Skeletal muscle tissue (tissue), 4 donors: Measurements from ENCODE around the gene LRRC73. TPM values are rescaled to one million over a fixed set of nuclear protein-coding genes. Genes with fewer than 3 reads are reported as not detected.

Source experiments
- H3K27ac ChIP-seq: one replicate; pipeline ENCODE4 v1.7.0; 2013; ENCODE audit warnings: mild to moderate bottlenecking, low read depth, low read length, inconsistent platforms
- H3K27me3 ChIP-seq, 3 donors: one replicate each; pipeline ENCODE4 v1.7.0; 2013; ENCODE audit warnings: low read length in 3 of 3; ENCODE audit not compliant: control insufficient read depth in 3 of 3, insufficient read depth in 3 of 3
- H3K36me3 ChIP-seq, 3 donors: one replicate each; pipeline ENCODE4 v1.7.0; 2013; ENCODE audit warnings: low read length in 3 of 3; ENCODE audit not compliant: control insufficient read depth in 3 of 3, insufficient read depth in 3 of 3
- H3K4me1 ChIP-seq, 3 donors: one replicate each; pipeline ENCODE4 v1.7.0; 2013; ENCODE audit warnings: low read length in 3 of 3, mild to moderate bottlenecking in 3 of 3; ENCODE audit not compliant: control insufficient read depth in 3 of 3, insufficient read depth in 3 of 3
- H3K4me3 ChIP-seq, 3 donors: one replicate each; pipeline ENCODE4 v1.7.0; 2013; ENCODE audit warnings: low read length in 3 of 3
- H3K9ac ChIP-seq, 3 donors: one replicate each; pipeline ENCODE4 v1.7.0; 2013; ENCODE audit warnings: low read length in 3 of 3, mild to moderate bottlenecking in 3 of 3, moderate library complexity in 2 of 3, low read depth in 1 of 3
- H3K9me3 ChIP-seq, 3 donors: one replicate each; pipeline ENCODE4 v1.7.0; 2013; ENCODE audit warnings: low read length in 3 of 3; ENCODE audit not compliant: control insufficient read depth in 3 of 3
- total RNA-seq: library from RNA; depleted of rRNA; stranded (reverse); fragments of >200 nt; gene quantifications from one replicate; pipeline ENCODE4 v1.2.3, GENCODE V29; 2014
- donor health status: Osteomylitis.

LRRC73 gene
- total RNA-seq, 1 donor from 2014 or later, result 0.52 TPM

DNA sequence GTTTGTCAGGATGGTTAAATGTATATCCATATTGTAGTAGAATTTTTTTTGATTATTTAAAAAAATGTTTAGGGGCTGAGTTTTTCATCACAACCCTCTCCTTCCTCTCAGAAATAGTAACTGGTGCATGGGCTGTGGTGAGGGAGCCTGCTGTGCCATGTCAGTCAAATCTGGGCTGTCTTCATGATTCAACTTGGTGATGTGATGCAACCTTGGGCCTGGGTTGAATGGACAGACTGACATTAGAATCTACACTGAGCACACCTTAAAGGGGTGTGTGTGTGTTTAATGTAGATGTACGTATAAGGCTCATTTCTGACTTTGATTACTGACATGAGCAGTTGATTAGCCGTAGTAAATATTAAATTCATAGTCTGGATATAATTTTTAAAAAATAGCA, 29.1 kb downstream of the LRRC73 start:
- Histone ChIP-seq H3K36me3 (peaks cover 0 to 5% (median 0%) of the 10 kb centered on the region in 3 donors), H3K4me3 (no peak overlapping the region), H3K9ac (no peak overlapping the region), H3K27me3 (no peaks in the 10 kb centered on the region), H3K9me3 (no peaks in the 10 kb centered on the region), H3K27ac (no peak overlapping the region), H3K4me1 (peaks cover 16 to 34% (median 20%) of the 10 kb centered on the region in 3 donors)

DNA sequence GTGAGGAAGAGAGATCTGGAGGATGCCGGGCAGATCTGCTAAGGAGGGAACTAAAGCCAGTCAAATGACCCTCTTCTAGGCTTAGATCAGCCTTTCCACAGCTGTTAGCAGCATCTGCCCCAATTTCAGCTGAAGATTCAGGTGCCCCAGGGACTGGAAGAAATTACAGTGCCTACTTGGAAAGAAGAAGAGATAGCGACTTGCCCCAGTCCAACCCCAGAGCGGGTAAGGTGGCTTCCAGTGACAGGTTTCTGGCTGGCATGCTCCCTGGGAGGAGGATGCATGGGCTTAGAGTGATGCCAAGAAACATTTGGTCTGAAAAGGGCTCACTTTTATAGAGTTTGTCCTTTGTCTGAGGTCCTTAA, 32.2 kb downstream of the LRRC73 start:
- Histone ChIP-seq H3K9ac (peak overlapping the region; percentile 83 to 91 (median 86)), H3K36me3 (peaks cover 0 to 5% (median 0%) of the 10 kb centered on the region in 3 donors), H3K27me3 (no peaks in the 10 kb centered on the region), H3K27ac (peak overlapping the region; percentile 82), H3K4me3 (peak overlapping the region; percentile 79 to 93 (median 80)), H3K9me3 (no peaks in the 10 kb centered on the region), H3K4me1 (peaks cover 16 to 34% (median 20%) of the 10 kb centered on the region in 3 donors)

DNA sequence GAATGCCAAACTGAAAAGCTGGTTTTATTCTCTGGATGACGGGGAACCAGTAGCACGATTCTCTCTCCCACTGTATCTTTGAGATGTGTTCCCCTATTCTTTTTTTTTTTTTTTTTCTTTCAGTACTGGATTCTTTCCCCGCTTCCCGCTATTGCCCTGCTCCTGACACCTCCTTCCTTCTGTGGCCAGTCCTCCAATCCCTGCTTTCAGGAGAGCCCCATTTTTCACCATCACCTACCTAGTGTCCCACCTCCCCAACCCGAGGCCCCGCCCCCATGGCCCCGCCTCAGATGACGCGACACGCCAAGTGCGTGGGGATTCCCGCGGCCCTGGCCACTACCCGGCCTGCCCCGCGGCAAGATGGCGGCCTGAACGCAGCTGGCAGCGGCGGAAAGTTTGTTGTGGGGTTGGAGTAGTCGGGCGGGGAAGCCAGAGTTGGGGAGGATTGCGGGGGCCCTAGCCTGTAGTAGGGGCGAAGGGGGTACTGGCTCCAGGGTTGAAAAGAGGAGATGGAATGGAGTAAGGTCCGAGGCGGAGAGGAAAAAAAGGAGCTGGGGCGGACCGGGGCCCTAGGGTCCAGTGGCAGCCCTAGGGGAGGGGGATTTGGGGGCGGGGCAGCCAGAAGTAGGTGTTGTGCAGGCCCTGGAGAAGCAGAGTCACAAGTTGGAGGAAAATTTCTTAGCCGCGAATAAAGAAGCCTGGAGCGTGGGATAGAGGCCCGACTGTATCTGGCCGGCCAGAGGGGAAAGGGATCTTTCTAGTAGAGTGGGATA, 32.7 kb downstream of the LRRC73 start, which contains the start of gene TJAP1:
TJAP1 (plus strand) TSS at position 336 of the 773 bp plus-strand sequence. CDS start 21,432 bp downstream, outside the sequence.
- H3K4me1 ChIP-seq, result peaks cover 16 to 34% (median 20%) of the 10 kb centered on the region in 3 donors
- H3K36me3 ChIP-seq, result peaks cover 0 to 5% (median 0%) of the 10 kb centered on the region in 3 donors

DNA sequence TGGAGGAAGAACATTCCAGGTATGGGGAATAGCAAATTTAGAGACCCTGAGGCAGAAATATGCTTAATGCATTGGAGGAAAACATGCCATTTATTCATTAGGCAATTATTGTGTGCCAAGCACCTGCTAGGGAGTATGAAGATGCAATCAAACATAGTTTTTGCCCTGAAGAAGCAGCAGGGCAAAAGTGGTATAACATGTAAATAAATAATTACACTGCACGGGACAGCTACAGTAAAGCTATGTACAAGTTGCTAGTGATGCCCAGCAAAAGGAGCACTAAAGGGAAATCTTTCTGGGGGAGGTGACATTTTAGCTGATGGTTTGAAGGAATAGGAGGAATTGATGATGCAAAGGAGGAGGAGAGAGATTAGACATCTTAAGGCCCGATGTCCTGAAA, 33.4 kb downstream of the LRRC73 start:
- peak overlapping the region in 2 of 3 donors; percentile 83 to 86 for H3K9ac ChIP-seq

More for the DNA sequence above, 32.7 kb downstream of the LRRC73 start, which contains the start of gene TJAP1:
- Histone ChIP-seq H3K27ac (peak within 1 kb of the TSS; percentile 82), H3K4me3 (peak within 1 kb of the TSS; percentile 79 to 93 (median 80)), H3K9ac (peak within 1 kb of the TSS; percentile 83 to 91 (median 86)), H3K9me3 (no peaks in the 10 kb centered on the region), H3K27me3 (no peaks in the 10 kb centered on the region)

DNA sequence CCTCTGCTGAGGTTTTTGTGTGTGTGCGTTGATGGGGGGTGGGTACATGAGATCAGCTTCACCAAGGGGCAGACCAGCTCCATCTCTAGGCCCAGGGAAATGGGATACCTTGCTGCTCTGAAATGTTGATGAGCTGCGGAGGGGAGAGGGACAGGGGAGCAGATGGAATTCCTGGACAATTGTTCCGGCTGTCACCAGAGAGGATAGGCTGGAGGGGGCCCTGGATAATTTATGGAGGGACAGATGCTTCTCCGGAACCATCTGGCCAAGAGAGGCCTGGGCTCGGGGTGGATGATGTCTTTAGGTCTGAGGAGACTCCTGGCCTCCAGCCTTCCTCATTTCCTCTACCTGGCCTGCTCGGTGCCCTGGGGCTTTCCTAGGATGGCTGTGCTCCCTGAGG, 34.6 kb downstream of the LRRC73 start:
- H3K4me1 ChIP-seq, result peaks cover 16 to 25% (median 20%) of the 10 kb centered on the region in 3 donors
- no peaks in the 10 kb centered on the region for H3K27me3 ChIP-seq
- no peaks in the 10 kb centered on the region for H3K9me3 ChIP-seq
- H3K36me3 ChIP-seq, result peaks cover 0 to 5% (median 0%) of the 10 kb centered on the region in 3 donors
- H3K4me3 ChIP-seq, result no peak overlapping the region
- no peak overlapping the region for H3K9ac ChIP-seq
- H3K27ac ChIP-seq, result no peak overlapping the region

More for the DNA sequence above, 33.4 kb downstream of the LRRC73 start:
- Histone ChIP-seq H3K4me3 (peak overlapping the region; percentile 74 to 80 (median 79)), H3K9me3 (no peaks in the 10 kb centered on the region), H3K36me3 (peaks cover 0 to 5% (median 0%) of the 10 kb centered on the region in 3 donors), H3K4me1 (peaks cover 16 to 31% (median 20%) of the 10 kb centered on the region in 3 donors), H3K27me3 (no peaks in the 10 kb centered on the region), H3K27ac (peak overlapping the region; percentile 82)

DNA sequence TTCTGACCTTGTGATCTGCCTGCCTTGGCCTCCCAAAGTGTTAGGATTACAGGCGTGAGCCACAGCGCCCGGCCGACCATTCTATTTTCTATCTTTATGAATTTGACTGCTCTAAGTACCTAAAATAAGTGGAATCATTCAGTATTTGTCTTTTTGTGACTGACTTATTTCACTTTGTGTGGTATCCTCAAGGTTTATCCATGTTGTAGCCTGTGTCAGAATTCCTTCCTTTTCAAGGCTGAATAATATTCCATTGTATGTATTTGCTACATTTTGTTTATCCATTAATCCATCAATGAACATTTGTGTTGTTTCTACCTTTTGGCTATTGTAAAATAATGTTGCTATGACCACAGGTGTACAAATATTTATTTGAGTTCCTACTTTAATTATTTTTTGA, 37.6 kb downstream of the LRRC73 start:
- peaks cover 0 to 7% (median 3%) of the 10 kb centered on the region in 3 donors for H3K27me3 ChIP-seq
- H3K27ac ChIP-seq, result no peak overlapping the region
- no peaks in the 10 kb centered on the region for H3K36me3 ChIP-seq
- no peaks in the 10 kb centered on the region for H3K9me3 ChIP-seq
- H3K4me3 ChIP-seq, result no peak overlapping the region
- peaks cover 0 to 7% (median 2%) of the 10 kb centered on the region in 3 donors for H3K4me1 ChIP-seq
- H3K9ac ChIP-seq, result no peak overlapping the region

DNA sequence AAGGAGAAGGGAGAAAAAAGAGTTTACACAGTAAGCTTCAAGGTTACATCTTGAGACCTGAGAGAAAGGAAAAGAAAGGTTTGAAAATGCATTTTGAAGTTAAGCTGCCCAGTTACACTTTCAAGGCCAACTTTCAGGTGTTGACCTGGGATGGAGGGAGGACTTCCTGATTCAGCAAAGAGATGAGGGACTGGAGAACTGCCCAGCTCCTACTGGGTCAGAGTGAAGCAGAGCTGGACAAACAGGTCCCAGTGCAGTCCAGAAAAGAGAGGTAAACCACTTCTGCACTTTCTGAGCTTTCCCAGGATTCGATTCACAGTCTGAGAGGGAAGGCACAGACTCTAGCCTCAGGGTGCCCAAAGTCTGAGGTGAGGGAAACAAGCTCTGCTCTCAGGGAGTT, 38.7 kb downstream of the LRRC73 start:
- Histone ChIP-seq H3K4me3 (no peak overlapping the region), H3K27ac (no peak overlapping the region), H3K4me1 (no peaks in the 10 kb centered on the region), H3K27me3 (peaks cover 0 to 7% (median 3%) of the 10 kb centered on the region in 3 donors), H3K9me3 (no peaks in the 10 kb centered on the region), H3K36me3 (no peaks in the 10 kb centered on the region), H3K9ac (no peak overlapping the region)

DNA sequence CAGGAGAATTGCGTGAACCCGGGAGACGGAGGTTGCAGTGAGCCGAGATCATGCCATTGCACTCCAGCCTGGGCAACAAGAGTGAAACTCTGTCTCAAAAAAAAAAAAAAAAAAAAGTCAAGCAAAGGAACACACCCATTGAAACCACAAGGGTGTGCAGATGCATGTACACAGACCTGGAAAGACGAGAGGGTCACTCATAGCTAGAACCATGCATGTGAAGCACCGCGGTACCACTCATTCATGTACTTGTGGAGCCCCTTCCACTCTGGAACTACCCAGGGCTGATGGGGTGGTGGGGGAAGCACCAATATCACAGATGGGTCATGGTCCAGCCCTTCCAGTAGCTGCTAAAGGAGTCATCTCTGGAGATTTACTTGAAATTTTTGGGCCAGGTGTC, 40.2 kb downstream of the LRRC73 start:
- H3K27ac ChIP-seq, result no peak overlapping the region
- H3K4me1 ChIP-seq, result no peaks in the 10 kb centered on the region
- H3K9me3 ChIP-seq, result no peaks in the 10 kb centered on the region
- no peak overlapping the region for H3K9ac ChIP-seq
- no peaks in the 10 kb centered on the region for H3K36me3 ChIP-seq
- H3K4me3 ChIP-seq, result no peak overlapping the region
- H3K27me3 ChIP-seq, result peaks cover 0 to 12% (median 3%) of the 10 kb centered on the region in 3 donors

DNA sequence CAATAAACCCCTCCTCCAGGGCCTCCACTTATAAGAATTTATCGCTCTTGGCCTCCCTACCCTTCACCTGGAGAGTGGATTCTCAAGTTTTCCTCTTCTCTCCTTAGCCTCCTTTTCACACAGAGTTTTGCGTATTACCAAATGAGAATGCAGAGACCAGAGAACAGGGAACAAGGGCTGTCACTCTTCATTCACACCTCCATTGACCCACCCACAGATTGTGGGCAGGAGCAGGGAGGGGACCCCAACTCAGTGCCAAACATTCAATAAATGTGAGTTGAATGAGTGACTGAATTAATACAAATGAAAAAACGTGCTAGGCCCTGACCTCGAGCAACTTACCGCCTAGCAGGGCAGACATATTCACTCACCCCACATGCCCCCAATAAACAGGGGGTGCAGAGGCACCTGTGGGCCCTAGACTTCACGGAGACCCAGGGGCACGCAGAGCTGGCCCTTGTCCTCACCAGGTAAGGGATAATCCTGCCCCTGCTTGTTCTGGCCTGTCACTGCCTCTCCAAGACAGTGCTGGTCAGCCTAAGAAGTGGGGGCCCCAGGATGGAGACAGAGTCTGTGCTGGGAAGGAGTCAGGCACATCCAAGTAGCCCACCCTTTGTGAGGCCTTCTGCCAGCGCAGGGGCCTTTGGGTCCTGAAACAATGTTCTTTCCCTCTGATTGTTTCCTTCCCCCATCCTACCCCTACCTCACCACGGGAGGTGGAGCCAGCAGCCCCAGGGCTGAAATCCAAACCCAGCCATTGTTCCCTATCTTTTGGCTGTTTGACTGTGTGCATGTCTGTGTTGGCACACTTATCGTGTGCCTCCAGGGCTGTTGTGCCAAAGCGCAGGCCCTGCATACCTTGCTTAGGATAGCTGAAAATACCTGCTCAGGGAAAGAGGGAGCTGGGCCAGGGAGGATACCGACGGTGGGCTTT, 41.1 kb downstream of the LRRC73 start:
- H3K4me3 ChIP-seq, result no peak overlapping the region
- H3K36me3 ChIP-seq, result no peaks in the 10 kb centered on the region
- H3K27ac ChIP-seq, result no peak overlapping the region
- H3K27me3 ChIP-seq, result peaks cover 0 to 12% (median 3%) of the 10 kb centered on the region in 3 donors
- no peaks in the 10 kb centered on the region for H3K4me1 ChIP-seq
- H3K9me3 ChIP-seq, result no peaks in the 10 kb centered on the region
- no peak overlapping the region for H3K9ac ChIP-seq
